Mononuclear cell (primary cell): ENCODE results near the gene IL4R. TPM values are rescaled to one million over a fixed set of nuclear protein-coding genes. Genes with fewer than 3 reads are reported as not detected.
"Not testable (repeated sequence)": the region's sequence is repeated elsewhere in the genome, so short reads cannot be mapped to it uniquely, and the experiment has no call there.

Experiments used
- H3K27me3 ChIP-seq: 2 replicates; pipeline ENCODE4 v1.6.0; 2011; ENCODE audit warnings: low read length, control low read depth; ENCODE audit not compliant: insufficient read depth
- H3K4me1 ChIP-seq: 2 replicates; pipeline ENCODE4 v1.5.1; 2011; ENCODE audit warnings: mild to moderate bottlenecking, low read length, control low read depth; ENCODE audit not compliant: insufficient read depth
- H3K4me3 ChIP-seq: 2 replicates; pipeline ENCODE4 v1.5.1; 2011; ENCODE audit warnings: mild to moderate bottlenecking, low read length, moderate library complexity
- H3K9me3 ChIP-seq: 2 replicates; pipeline ENCODE4 v1.5.1; 2011; ENCODE audit warnings: low read depth, mild to moderate bottlenecking, control low read depth, low read length
- total RNA-seq: library from RNA; depleted of rRNA; stranded (reverse); fragments of >200 nt; gene quantifications from one replicate; pipeline ENCODE4 v1.2.3, GENCODE V29; 2012

Gene IL4R
- total RNA-seq, 1 donor: 103 TPM

GRCh38 chr16:27284865-27285675 lies 28.7 kb upstream of the IL4R start:
- H3K9me3 ChIP-seq: no peaks in the 10 kb centered on the region
- no peak overlapping the region for H3K4me3 ChIP-seq
- no peaks in the 10 kb centered on the region for H3K27me3 ChIP-seq

GRCh38 chr16:27285676-27286196 lies 28.0 kb upstream of the IL4R start:
- H3K9me3 ChIP-seq: no peaks in the 10 kb centered on the region
- H3K4me1 ChIP-seq: peaks cover 66% of the 10 kb centered on the region

More at GRCh38 chr16:27284865-27285675, 28.7 kb upstream of the IL4R start:
- H3K4me1 ChIP-seq: peaks cover 60% of the 10 kb centered on the region

GRCh38 chr16:27286451-27286850 lies 27.3 kb upstream of the IL4R start:
- no peaks in the 10 kb centered on the region for H3K27me3 ChIP-seq
- no peak overlapping the region for H3K4me3 ChIP-seq
- H3K4me1 ChIP-seq: peaks cover 66% of the 10 kb centered on the region
- no peaks in the 10 kb centered on the region for H3K9me3 ChIP-seq

More at GRCh38 chr16:27285676-27286196, 28.0 kb upstream of the IL4R start:
- no peaks in the 10 kb centered on the region for H3K27me3 ChIP-seq
- H3K4me3 ChIP-seq: no peak overlapping the region

GRCh38 chr16:27287051-27287811 lies 26.5 kb upstream of the IL4R start:
- Histone ChIP-seq H3K4me3 (no peak overlapping the region), H3K4me1 (peaks cover 65% of the 10 kb centered on the region), H3K27me3 (no peaks in the 10 kb centered on the region), H3K9me3 (no peaks in the 10 kb centered on the region)

- H3K9me3 ChIP-seq: no peaks in the 10 kb centered on the region
- H3K4me1 ChIP-seq: peaks cover 63% of the 10 kb centered on the region
- no peaks in the 10 kb centered on the region for H3K27me3 ChIP-seq
- no peak overlapping the region for H3K4me3 ChIP-seq
These were observed 25.9 kb upstream of the IL4R start for GRCh38 chr16:27287887-27288286.

GRCh38 chr16:27288313-27288712 lies 25.5 kb upstream of the IL4R start:
- H3K4me1 ChIP-seq: peaks cover 63% of the 10 kb centered on the region
- not testable (repeated sequence) for H3K9me3 ChIP-seq, H3K4me3 ChIP-seq, H3K27me3 ChIP-seq

GRCh38 chr16:27289669-27290068 lies 24.1 kb upstream of the IL4R start:
- H3K27me3 ChIP-seq: no peaks in the 10 kb centered on the region
- H3K4me1 ChIP-seq: peaks cover 61% of the 10 kb centered on the region
- no peaks in the 10 kb centered on the region for H3K9me3 ChIP-seq
- no peak overlapping the region for H3K4me3 ChIP-seq

GRCh38 chr16:27290562-27290961 lies 23.2 kb upstream of the IL4R start:
- Histone ChIP-seq H3K9me3 (no peaks in the 10 kb centered on the region), H3K4me3 (no peak overlapping the region), H3K4me1 (peaks cover 53% of the 10 kb centered on the region), H3K27me3 (no peaks in the 10 kb centered on the region)

GRCh38 chr16:27291106-27291505 lies 22.7 kb upstream of the IL4R start:
- Histone ChIP-seq H3K9me3 (no peaks in the 10 kb centered on the region), H3K4me3 (no peak overlapping the region), H3K4me1 (peaks cover 53% of the 10 kb centered on the region), H3K27me3 (no peaks in the 10 kb centered on the region)

- Histone ChIP-seq H3K9me3 (no peaks in the 10 kb centered on the region), H3K4me3 (no peak overlapping the region), H3K4me1 (peaks cover 51% of the 10 kb centered on the region), H3K27me3 (no peaks in the 10 kb centered on the region)
These were observed 22.0 kb upstream of the IL4R start for GRCh38 chr16:27291722-27292240.

GRCh38 chr16:27293343-27293742 lies 20.4 kb upstream of the IL4R start:
- Histone ChIP-seq H3K9me3 (no peaks in the 10 kb centered on the region), H3K27me3 (no peaks in the 10 kb centered on the region), H3K4me1 (peaks cover 38% of the 10 kb centered on the region), H3K4me3 (no peak overlapping the region)

GRCh38 chr16:27298132-27298531 lies 15.6 kb upstream of the IL4R start:
- peaks cover 56% of the 10 kb centered on the region for H3K4me1 ChIP-seq
- H3K9me3 ChIP-seq: no peaks in the 10 kb centered on the region
- H3K4me3 ChIP-seq: no peak overlapping the region
- H3K27me3 ChIP-seq: no peaks in the 10 kb centered on the region

GRCh38 chr16:27301236-27301861 lies 12.4 kb upstream of the IL4R start:
- Histone ChIP-seq H3K4me3 (no peak overlapping the region), H3K27me3 (no peaks in the 10 kb centered on the region), H3K9me3 (no peaks in the 10 kb centered on the region), H3K4me1 (peaks cover 78% of the 10 kb centered on the region)

GRCh38 chr16:27302126-27302525 lies 11.6 kb upstream of the IL4R start:
- H3K4me1 ChIP-seq: peaks cover 71% of the 10 kb centered on the region
- H3K9me3 ChIP-seq: no peaks in the 10 kb centered on the region
- no peak overlapping the region for H3K4me3 ChIP-seq
- no peaks in the 10 kb centered on the region for H3K27me3 ChIP-seq
